Measurements from ENCODE around the gene REEP5.
"Not testable (repeated sequence)": the region's sequence is repeated elsewhere in the genome, so short reads cannot be mapped to it uniquely, and the experiment has no call there.

Gene REEP5

GRCh38 chr5:112883192-112883591 lies 38.8 kb downstream of the REEP5 start:
- no peak for DNase-seq

DNA sequence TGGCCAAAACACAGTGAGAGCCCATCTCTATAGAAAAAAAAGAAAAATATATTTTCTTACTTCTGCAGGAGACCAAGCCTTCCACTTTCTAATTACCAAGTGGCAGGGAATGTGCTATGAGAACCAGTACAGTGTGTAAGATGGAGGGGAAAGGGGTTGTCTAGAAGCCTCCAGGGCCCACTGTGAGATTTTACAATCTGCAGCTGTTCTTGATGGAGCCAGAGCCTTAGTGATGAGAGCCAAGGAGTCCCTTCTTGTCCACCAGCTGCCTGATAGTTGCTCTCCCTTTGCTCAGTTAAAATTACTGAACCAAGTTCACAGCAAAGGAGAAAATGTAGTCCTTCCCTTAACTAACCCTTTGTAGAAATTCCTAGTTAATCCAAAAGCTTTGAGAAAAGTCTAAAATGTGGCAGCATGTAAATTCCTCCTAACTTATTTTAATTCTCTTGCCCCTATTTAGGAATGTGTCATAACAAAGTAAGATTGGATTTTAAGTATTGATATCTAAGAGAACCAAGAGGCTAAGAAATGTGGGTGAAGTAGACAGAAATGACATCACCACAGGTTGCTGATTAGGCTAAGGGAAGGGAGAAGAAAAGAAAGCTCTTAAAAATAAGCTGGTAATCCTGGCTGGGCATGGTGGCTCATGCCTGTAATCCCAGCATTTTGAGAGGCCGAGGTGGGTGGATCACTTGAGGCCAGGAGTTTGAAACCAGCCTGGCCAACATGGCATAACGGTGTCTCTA lies 41.6 kb downstream of the REEP5 start:
- no peak for DNase-seq

- peak; percentile 53 to 81 for DNase-seq
These were observed 43.3 kb downstream of the REEP5 start for GRCh38 chr5:112878760-112879159.

GRCh38 chr5:112878101-112878500 lies 43.9 kb downstream of the REEP5 start:
- no peak for DNase-seq

GRCh38 chr5:112876362-112876761 lies 45.7 kb downstream of the REEP5 start:
- DNase-seq: no peak

DNA sequence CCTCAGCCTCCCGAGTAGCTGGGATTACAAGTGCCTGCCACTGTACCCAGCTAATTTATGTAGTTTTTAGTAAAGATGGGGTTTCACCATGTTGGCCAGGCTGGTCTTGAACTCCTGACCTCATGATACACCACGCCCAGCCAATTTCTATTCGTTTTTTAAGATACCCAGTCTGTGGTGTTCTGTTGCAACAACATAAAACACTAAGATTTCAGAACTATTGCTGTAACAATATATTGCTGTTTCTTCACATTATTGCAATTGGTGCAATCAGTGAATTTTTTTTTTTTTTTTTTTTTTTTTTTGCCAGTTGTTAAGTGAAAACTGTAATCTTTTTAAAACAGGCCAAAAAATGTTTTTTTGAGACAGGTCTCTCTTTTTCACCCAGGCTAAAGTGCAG lies 51.1 kb downstream of the REEP5 start:
- no peak for DNase-seq

DNA sequence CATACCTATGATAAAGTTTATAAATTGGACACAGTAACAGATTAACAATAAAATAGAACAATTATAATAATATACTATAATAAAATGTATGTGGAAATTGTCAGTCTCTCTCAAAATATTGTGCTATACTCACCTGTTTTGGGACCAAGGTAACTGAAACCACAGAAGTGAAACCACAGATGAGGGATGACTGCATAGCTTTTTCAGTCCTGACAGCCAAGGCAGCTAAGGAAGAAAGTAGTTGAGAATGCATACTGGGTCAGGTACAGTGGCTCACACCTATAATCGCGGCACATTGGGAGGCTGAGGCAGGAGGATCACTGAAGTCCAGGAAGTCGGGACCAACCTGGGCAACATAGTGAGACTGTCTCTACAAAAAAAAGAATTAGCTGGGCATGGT lies 52.1 kb downstream of the REEP5 start:
- DNase-seq: peak in 1 of 2 donors; percentile 36

- DNase-seq: no peak
These were observed 54.6 kb downstream of the REEP5 start for GRCh38 chr5:112867411-112867810.

GRCh38 chr5:112866739-112867138 lies 55.3 kb downstream of the REEP5 start:
- peak in 1 of 2 donors; percentile 41 for DNase-seq

- DNase-seq: no peak
These were observed 56.9 kb downstream of the REEP5 start for GRCh38 chr5:112865128-112865527.

DNA sequence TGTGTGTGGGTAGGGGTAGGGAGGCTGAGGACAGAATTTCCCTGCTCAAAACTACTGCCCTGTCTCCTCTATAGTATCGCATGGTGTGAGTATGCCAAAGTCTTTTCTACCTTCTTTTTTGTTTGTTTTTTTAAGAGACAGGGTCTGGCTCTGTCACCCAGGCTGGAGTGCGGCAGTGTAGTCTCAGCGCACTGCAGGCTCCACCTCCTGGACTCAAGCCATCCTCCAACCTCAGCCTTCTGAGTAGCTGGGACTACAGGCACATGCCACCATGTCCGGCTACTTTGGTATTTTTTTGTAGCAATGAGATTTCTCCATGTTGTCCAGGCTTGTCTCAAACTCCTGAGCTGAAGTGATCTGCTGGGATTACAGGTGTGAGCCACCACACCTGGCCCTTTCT lies 58.5 kb downstream of the REEP5 start:
- no peak for DNase-seq

- DNase-seq: no peak
These were observed 59.9 kb downstream of the REEP5 start for GRCh38 chr5:112862085-112862484.

DNA sequence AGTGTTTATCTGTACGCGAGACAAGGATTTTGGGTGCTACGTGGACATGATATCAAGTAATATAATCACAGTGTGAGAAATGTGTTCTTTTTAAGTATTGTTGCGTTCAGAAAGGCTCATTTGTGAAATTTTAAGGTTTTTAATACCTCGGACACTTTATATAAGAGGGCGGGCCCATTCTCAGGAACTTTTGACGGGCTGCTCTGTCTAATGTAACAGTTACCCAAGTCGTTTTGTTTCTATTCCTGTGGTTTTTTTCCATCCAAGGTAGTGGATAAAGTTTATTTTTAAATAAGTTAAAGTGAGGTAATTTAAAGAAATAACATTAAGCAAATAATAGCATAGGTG lies 60.4 kb downstream of the REEP5 start:
- no peak for DNase-seq

DNA sequence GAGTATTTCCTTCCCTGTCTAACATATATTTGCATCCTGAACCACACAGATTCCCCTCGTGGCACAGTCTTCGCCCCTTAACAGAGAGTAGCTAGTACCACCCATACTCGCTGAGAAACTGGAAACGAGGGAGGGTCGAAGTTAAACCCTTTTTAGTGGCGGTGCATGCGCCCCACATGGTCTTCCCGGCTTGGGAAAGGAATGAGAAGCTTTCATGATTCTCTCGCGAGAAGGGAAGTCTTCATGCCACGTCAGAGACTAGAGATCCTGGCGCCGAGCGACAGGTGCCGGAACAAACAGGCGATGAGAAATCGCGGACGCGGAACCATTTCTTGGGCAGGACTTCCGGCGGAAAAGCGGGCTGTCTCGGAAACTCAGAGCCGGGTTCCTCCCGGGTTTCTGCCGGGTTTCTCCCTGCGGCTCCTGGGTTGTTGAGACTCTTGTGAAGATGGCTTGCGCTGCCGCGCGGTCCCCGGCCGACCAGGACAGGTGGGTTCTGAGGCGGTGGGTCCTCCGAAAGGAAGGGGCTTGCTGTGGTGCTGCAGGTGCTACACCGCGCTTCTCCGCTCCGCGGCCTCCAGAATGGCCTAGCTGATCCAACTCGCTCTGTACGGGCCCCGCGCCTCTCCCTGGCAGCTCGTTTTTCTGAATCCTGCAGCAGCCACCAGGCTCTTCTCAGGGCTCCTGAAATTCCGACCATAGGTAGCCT lies 60.9 kb downstream of the REEP5 start, which contains the start of gene SRP19:
Gene SRP19, plus strand, starts transcription at position 359 of the 709 bp plus-strand sequence. Its CDS starts 90 bp downstream, at position 449.
- DNase-seq: peak; percentile 91 to 94

DNA sequence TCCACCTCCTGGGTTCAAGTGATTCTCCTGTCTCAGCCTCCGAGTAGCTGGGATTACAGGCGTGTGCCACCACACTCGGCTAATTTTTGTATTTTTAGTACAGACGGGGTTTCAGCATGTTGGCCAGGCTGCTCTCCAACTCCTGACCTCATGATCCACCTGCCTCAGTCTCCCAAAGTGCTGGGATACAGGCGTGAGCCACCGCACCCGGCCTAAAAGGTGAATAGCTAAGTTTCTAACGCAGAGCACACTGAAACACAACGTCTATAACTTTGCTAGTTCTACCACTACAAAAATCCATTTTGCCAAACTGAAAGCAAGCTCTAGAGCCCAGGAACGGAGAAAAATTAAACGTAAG lies 61.5 kb downstream of the REEP5 start:
- DNase-seq: not testable (repeated sequence)

- no peak for DNase-seq
These were observed 64.2 kb downstream of the REEP5 start for GRCh38 chr5:112857866-112858265.

GRCh38 chr5:112854651-112855050 lies 67.4 kb downstream of the REEP5 start:
- no peak for DNase-seq

DNA sequence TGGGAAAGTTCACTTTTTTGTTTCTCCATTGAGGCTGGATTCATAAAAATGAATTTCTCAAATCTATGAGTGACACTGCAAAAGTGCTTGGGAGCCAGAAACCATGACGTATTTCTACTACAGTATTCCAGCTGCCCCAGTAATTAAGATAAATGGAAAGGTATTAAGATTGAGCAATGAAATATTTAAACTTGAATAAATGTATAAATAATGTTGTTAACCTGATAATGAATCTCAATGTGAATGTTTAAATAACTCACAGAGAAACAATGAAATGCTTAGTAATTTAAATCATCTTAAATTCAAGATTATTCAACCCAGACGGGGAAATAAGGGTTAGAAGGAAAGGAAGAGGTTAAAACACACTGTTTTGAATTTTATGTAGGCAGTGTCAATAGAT lies 72.1 kb downstream of the REEP5 start:
- DNase-seq: no peak

- peak; percentile 11 to 65 for DNase-seq
These were observed 73.8 kb downstream of the REEP5 start for GRCh38 chr5:112848116-112848811.

GRCh38 chr5:112847306-112847705 lies 74.7 kb downstream of the REEP5 start:
- no peak for DNase-seq

- no peak for DNase-seq
These were observed 75.5 kb downstream of the REEP5 start for GRCh38 chr5:112846556-112846955.

- DNase-seq: no peak
These were observed 77.5 kb downstream of the REEP5 start for GRCh38 chr5:112844489-112844888.

GRCh38 chr5:112833971-112834370 lies 88.1 kb downstream of the REEP5 start:
- DNase-seq: no peak

GRCh38 chr5:112830378-112830777 lies 91.6 kb downstream of the REEP5 start:
- no peak for DNase-seq
